ENCODE results near the gene GRIN3A. TPM values are rescaled to one million over a fixed set of nuclear protein-coding genes. Genes with fewer than 3 reads are reported as not detected.

The GRIN3A gene
- total RNA-seq, 1 experiment from 2014 or later, result not detected

DNA sequence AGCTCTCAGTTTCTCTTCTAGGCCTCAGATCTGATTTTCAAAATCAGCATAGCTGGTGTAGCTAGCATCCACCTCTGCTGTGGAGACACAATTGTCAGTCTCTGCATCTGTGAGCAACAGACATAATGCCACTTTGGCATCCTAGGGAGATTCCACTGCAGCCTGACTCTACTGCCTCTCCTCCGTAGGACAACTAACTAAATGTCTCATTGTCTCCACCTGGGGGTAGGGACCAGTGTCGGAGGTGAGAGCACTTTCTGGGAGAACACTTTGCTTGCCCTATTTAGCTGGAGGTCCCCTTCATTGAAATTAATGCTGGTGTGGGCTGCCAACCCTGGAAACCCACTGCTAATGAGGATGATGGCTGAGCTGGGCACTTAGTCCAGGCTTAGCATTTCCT lies 145.1 kb downstream of the GRIN3A start:
- H4K20me1 ChIP-seq (ENCODE audit: control insufficient read depth, insufficient read depth, insufficient read length), result no peaks in the 10 kb centered on the region
- H3K27ac ChIP-seq (ENCODE audit: insufficient read length, low read depth, low read length), result no peak overlapping the region
- H2AK5ac ChIP-seq (ENCODE audit: insufficient read length, low read length), result no peak overlapping the region
- no peak for DNase-seq
- H3K18ac ChIP-seq (ENCODE audit: insufficient read length, low read depth, low read length), result no peak overlapping the region
- H4K91ac ChIP-seq (ENCODE audit: insufficient read length, low read depth, low read length), result no peak overlapping the region
- no peak overlapping the region for H3K4me2 ChIP-seq (ENCODE audit: insufficient read depth, insufficient read length, low read length)
- H2BK20ac ChIP-seq (ENCODE audit: low read depth, low read length, poor library complexity, severe bottlenecking), result no peak overlapping the region
- H3K79me1 ChIP-seq (ENCODE audit: insufficient read depth, low read depth, low read length, poor library complexity, severe bottlenecking), result no peaks in the 10 kb centered on the region
- no peaks in the 10 kb centered on the region for H3K9me3 ChIP-seq (ENCODE audit: control insufficient read depth, low read depth, low read length)
- H3K4ac ChIP-seq (ENCODE audit: low read depth, low read length), result no peak overlapping the region
- no peaks in the 10 kb centered on the region for H3K4me1 ChIP-seq (ENCODE audit: insufficient read depth, low read length)
- H2BK5ac ChIP-seq (ENCODE audit: insufficient read length, low read length), result no peak overlapping the region
- H3T11ph ChIP-seq (ENCODE audit: low read length), result no peak overlapping the region
- no peaks in the 10 kb centered on the region for H3K27me3 ChIP-seq (ENCODE audit: insufficient read depth, low read length)
- no peak overlapping the region for H3K56ac ChIP-seq (ENCODE audit: insufficient read length, low read depth, low read length)
- Mint-ChIP-seq H3K27me3 (ENCODE audit: low read depth) (peaks cover 4% of the 10 kb centered on the region; the same call in 1 of the 2 replicates), H3K27ac (no peak overlapping the region), H3K9me3 (no peaks in the 10 kb centered on the region), H3K4me1 (peaks cover 3 to 7% of the 10 kb centered on the region in 2 experiments; a peak in 3 of 4 replicates), H3K36me3 (ENCODE audit: insufficient read depth in 1 of 3, low read depth in 3 of 3) (no peaks in the 10 kb centered on the region), H3K4me3 (no peak overlapping the region)
- no peak overlapping the region for H2BK120ac ChIP-seq (ENCODE audit: low read depth, low read length, poor library complexity, severe bottlenecking)
- TF ChIP-seq, protein P1, sequence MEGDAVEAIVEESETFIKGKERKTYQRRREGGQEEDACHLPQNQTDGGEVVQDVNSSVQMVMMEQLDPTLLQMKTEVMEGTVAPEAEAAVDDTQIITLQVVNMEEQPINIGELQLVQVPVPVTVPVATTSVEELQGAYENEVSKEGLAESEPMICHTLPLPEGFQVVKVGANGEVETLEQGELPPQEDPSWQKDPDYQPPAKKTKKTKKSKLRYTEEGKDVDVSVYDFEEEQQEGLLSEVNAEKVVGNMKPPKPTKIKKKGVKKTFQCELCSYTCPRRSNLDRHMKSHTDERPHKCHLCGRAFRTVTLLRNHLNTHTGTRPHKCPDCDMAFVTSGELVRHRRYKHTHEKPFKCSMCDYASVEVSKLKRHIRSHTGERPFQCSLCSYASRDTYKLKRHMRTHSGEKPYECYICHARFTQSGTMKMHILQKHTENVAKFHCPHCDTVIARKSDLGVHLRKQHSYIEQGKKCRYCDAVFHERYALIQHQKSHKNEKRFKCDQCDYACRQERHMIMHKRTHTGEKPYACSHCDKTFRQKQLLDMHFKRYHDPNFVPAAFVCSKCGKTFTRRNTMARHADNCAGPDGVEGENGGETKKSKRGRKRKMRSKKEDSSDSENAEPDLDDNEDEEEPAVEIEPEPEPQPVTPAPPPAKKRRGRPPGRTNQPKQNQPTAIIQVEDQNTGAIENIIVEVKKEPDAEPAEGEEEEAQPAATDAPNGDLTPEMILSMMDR (conservative IDR thresholded peaks at IDR 0.05), result peak; percentile 27; the same call in 1 of the 3 replicates
- H3K14ac ChIP-seq (ENCODE audit: insufficient read depth, low read length), result no peak overlapping the region
- no peak overlapping the region for H2AFZ ChIP-seq (ENCODE audit: low read length)
- no peak overlapping the region for H4K5ac ChIP-seq (ENCODE audit: insufficient read length, low read depth, low read length)
- H2BK12ac ChIP-seq (ENCODE audit: insufficient read length, low read depth, low read length), result no peak overlapping the region
- H3K23ac ChIP-seq (ENCODE audit: insufficient read length, low read depth, low read length), result no peak overlapping the region
- H4K8ac ChIP-seq (replicated peaks; ENCODE audit: insufficient read length, low read depth, low read length), result no peak overlapping the region
- H2BK15ac ChIP-seq (ENCODE audit: low read depth, low read length), result no peak overlapping the region
- whole genome bisulfite sequencing (ENCODE audit: extremely low coverage, insufficient read length, low lambda C conversion rate), result no CpG with 5 or more reads among the region's 2 CpGs
- no peak overlapping the region for H3K9ac ChIP-seq (ENCODE audit: extremely low read depth, insufficient read length, low read length)
- H3K79me2 ChIP-seq (ENCODE audit: insufficient read depth, low read length), result no peaks in the 10 kb centered on the region
- H3K23me2 ChIP-seq (ENCODE audit: insufficient read length, low read depth, low read length, poor library complexity, severe bottlenecking), result no peaks in the 10 kb centered on the region

Data from H9 (cell line).